CD14-positive monocyte (primary cell): ENCODE results near the gene DTX4. TPM values are rescaled to one million over a fixed set of nuclear protein-coding genes. Genes with fewer than 3 reads are reported as not detected.
A peak's percentile ranks its signal among the peaks of the same experiment; 100 is the strongest.

Experiments used
- DNase-seq, 3 donors: peaks; one replicate each; pipeline ENCODE4 v3.0.0-alpha.2; 2011 to 2022
- H2AFZ ChIP-seq: 2 replicates; pipeline ENCODE4 v1.6.0; 2012; ENCODE audit warnings: mild to moderate bottlenecking, low read depth, low read length, inconsistent platforms; ENCODE audit not compliant: insufficient read depth, poor library complexity, severe bottlenecking
- H3K27ac ChIP-seq, 2 donors: 1 replicate in 1 of 2; 2 replicates in 1 of 2; pipeline ENCODE4 v1.5.1; 2012 to 2013; ENCODE audit warnings: low read length in 2 of 2, control low read depth in 1 of 2, inconsistent platforms in 1 of 2, low read depth in 1 of 2, mild to moderate bottlenecking in 1 of 2
- H3K27me3 ChIP-seq, 2 donors: one replicate each; pipeline versions ENCODE4 v1.6.0 to v1.6.1; 2011 to 2013; ENCODE audit warnings: low read length in 2 of 2; ENCODE audit not compliant: control insufficient read depth in 2 of 2, insufficient read depth in 2 of 2
- H3K36me3 ChIP-seq, 2 donors: replicated peaks in 1 of 2; 1 replicate in 1 of 2; 2 replicates in 1 of 2; pipeline versions ENCODE4 v1.5.1 to v1.6.1; 2012 to 2013; ENCODE audit warnings: low read length in 2 of 2, control low read depth in 1 of 2, inconsistent platforms in 1 of 2, mild to moderate bottlenecking in 1 of 2; ENCODE audit not compliant: insufficient read depth in 2 of 2, control insufficient read depth in 1 of 2
- H3K4me1 ChIP-seq, 2 donors: 1 replicate in 1 of 2; 2 replicates in 1 of 2; pipeline versions ENCODE4 v1.5.1 to v1.6.1; 2012 to 2013; ENCODE audit warnings: low read length in 2 of 2, control low read depth in 1 of 2, inconsistent platforms in 1 of 2, mild to moderate bottlenecking in 1 of 2, moderate library complexity in 1 of 2; ENCODE audit not compliant: insufficient read depth in 2 of 2, control insufficient read depth in 1 of 2
- H3K4me2 ChIP-seq: replicated peaks from 2 replicates; pipeline ENCODE3; 2012; ENCODE audit warnings: low read length, moderate library complexity, mild to moderate bottlenecking; ENCODE audit not compliant: poor library complexity, severe bottlenecking; ENCODE audit errors: extremely low read depth
- H3K4me3 ChIP-seq, 3 experiments: fragments of 200-600 bp in 1 of 3; sonication (generic) in 1 of 3; replicated peaks in 1 of 3; 1 replicate in 2 of 3; 2 replicates in 1 of 3; pipeline ENCODE4 v1.5.1; 2011 to 2013; ENCODE audit warnings: low read length in 3 of 3, mild to moderate bottlenecking in 3 of 3, control low read depth in 2 of 3, low read depth in 2 of 3, inconsistent platforms in 1 of 3, moderate library complexity in 1 of 3
- H3K79me2 ChIP-seq: 2 replicates; pipeline ENCODE4 v1.6.0; 2012; ENCODE audit warnings: mild to moderate bottlenecking, control low read depth, inconsistent platforms, low read length, moderate library complexity; ENCODE audit not compliant: insufficient read depth
- H3K9ac ChIP-seq: 2 replicates; pipeline ENCODE4 v1.6.0; 2017; ENCODE audit warnings: low read length, mild to moderate bottlenecking; ENCODE audit not compliant: insufficient read depth, poor library complexity, severe bottlenecking
- H3K9me3 ChIP-seq, 2 donors: replicated peaks in 1 of 2; 1 replicate in 1 of 2; 2 replicates in 1 of 2; pipeline versions ENCODE4 v1.5.1 to v1.6.1; 2012 to 2013; ENCODE audit warnings: low read length in 2 of 2, control low read depth in 1 of 2; ENCODE audit not compliant: control insufficient read depth in 1 of 2, insufficient read depth in 1 of 2
- H4K20me1 ChIP-seq: 2 replicates; pipeline ENCODE4 v1.6.0; 2012; ENCODE audit warnings: mild to moderate bottlenecking, low read length, control low read depth, moderate library complexity; ENCODE audit not compliant: insufficient read depth
- H3K27ac Mint-ChIP-seq, 7 donors: one replicate each; pipeline ENCODE4 v1.8.0; 2020; ENCODE audit warnings: mild to moderate bottlenecking in 7 of 7, mixed read lengths in 7 of 7, moderate library complexity in 6 of 7, inconsistent platforms in 2 of 7
- H3K27me3 Mint-ChIP-seq, 3 donors: one replicate each; pipeline ENCODE4 v1.8.0; 2021 to 2022; ENCODE audit warnings: low read depth in 3 of 3, mild to moderate bottlenecking in 3 of 3, mixed read lengths in 3 of 3, moderate library complexity in 3 of 3, inconsistent platforms in 1 of 3
- H3K36me3 Mint-ChIP-seq, 2 donors: one replicate each; pipeline ENCODE4 v1.8.0; 2020; ENCODE audit warnings: mixed read lengths in 2 of 2, inconsistent platforms in 1 of 2, mild to moderate bottlenecking in 1 of 2
- H3K4me1 Mint-ChIP-seq: one replicate; pipeline ENCODE4 v1.8.0; 2020; ENCODE audit warnings: mild to moderate bottlenecking, mixed read lengths
- H3K4me3 Mint-ChIP-seq, 2 donors: one replicate each; pipeline ENCODE4 v1.8.0; 2020; ENCODE audit warnings: mild to moderate bottlenecking in 2 of 2, mixed read lengths in 2 of 2, moderate library complexity in 1 of 2
- H3K9me3 Mint-ChIP-seq, 7 donors: one replicate each; pipeline ENCODE4 v1.8.0; 2020 to 2022; ENCODE audit warnings: mixed read lengths in 7 of 7, mild to moderate bottlenecking in 6 of 7, moderate library complexity in 6 of 7, inconsistent platforms in 2 of 7
- CTCF ChIP-seq: fragments of 200-600 bp; IDR thresholded peaks from one replicate; pipeline ENCODE4 v1.8.0; 2022; ENCODE audit warnings: antibody characterized with exemption, mild to moderate bottlenecking
- WGBS: methylation state at CpG from one replicate; pipeline ENCODE4 v1.1.5; 2013; ENCODE audit warnings: missing lambda C conversion rate; ENCODE audit not compliant: insufficient coverage; 5-methylcytosine and 5-hydroxymethylcytosine counted together
- intact Hi-C, 2 donors: fragments of 100-400 bp; cut with micrococcal nuclease; formaldehyde crosslinking; loops; one replicate each; pipeline versions ENCODE4 v1.15.0 to v1.15.1; 2023
- polyA plus RNA-seq, 3 donors: library from polyadenylated mRNA; depleted of rRNA in 1 of 3; unstranded in 2 of 3; stranded (reverse) in 1 of 3; fragments of 300-500 nt in 2 of 3; fragments of >200 nt in 1 of 3; fragmentation: Illumina TruSeq in 2 of 3; gene quantifications; 1 replicate in 2 of 3; 2 replicates in 1 of 3; pipeline ENCODE4 v1.2.3, GENCODE V29; 2012 to 2021

DTX4 gene
- polyA plus RNA-seq, 3 donors: 0.96 to 1.9 (median 1.1) TPM

GRCh38 chr11:59182457-59183151 lies 10.7 kb downstream of the DTX4 start:
- Histone ChIP-seq H2AFZ (no peak overlapping the region), H4K20me1 (peaks cover 6% of the 10 kb centered on the region), H3K9ac (no peak overlapping the region), H3K4me1 (peaks cover 3% of the 10 kb centered on the region in 2 donors), H3K27ac (no peak overlapping the region), H3K4me3 (no peak overlapping the region), H3K79me2 (no peaks in the 10 kb centered on the region), H3K36me3 (peaks cover 0 to 31% of the 10 kb centered on the region in 2 donors), H3K9me3 (peaks cover 0 to 4% of the 10 kb centered on the region in 2 donors), H3K27me3 (no peaks in the 10 kb centered on the region), H3K4me2 (no peak overlapping the region)
- no peak for DNase-seq
- H3K4me3 Mint-ChIP-seq: no peak overlapping the region
- H3K9me3 Mint-ChIP-seq: peaks cover 5 to 12% (median 8%) of the 10 kb centered on the region in 7 donors
- H3K36me3 Mint-ChIP-seq: peaks cover 22 to 51% of the 10 kb centered on the region in 2 donors
- intact Hi-C loops: no loop called here
- peak; percentile 22 for TF ChIP-seq CTCF
- no peak overlapping the region for H3K27ac Mint-ChIP-seq
- H3K4me1 Mint-ChIP-seq: peaks cover 2% of the 10 kb centered on the region
- WGBS: 100% methylated on average over 3 of the region's 4 CpGs
- peaks cover 3 to 4% (median 3%) of the 10 kb centered on the region in 3 donors for H3K27me3 Mint-ChIP-seq

GRCh38 chr11:59183771-59184170 lies 11.8 kb downstream of the DTX4 start:
- H3K4me1 Mint-ChIP-seq: peaks cover 10% of the 10 kb centered on the region
- Histone ChIP-seq H3K27ac (no peak overlapping the region), H3K4me2 (no peak overlapping the region), H3K27me3 (no peaks in the 10 kb centered on the region), H3K9me3 (peaks cover 0 to 4% of the 10 kb centered on the region in 2 donors), H3K4me1 (peaks cover 8% of the 10 kb centered on the region in 2 donors), H4K20me1 (peaks cover 10% of the 10 kb centered on the region), H3K36me3 (peaks cover 0 to 35% of the 10 kb centered on the region in 2 donors), H3K4me3 (no peak overlapping the region), H3K9ac (no peak overlapping the region), H3K79me2 (no peaks in the 10 kb centered on the region), H2AFZ (no peak overlapping the region)
- peaks cover 5 to 11% (median 7%) of the 10 kb centered on the region in 7 donors for H3K9me3 Mint-ChIP-seq
- peaks cover 2 to 7% (median 3%) of the 10 kb centered on the region in 3 donors for H3K27me3 Mint-ChIP-seq
- peak overlapping the region in 1 of 7 donors; percentile 75 for H3K27ac Mint-ChIP-seq
- H3K36me3 Mint-ChIP-seq: peaks cover 21 to 49% of the 10 kb centered on the region in 2 donors
- no peak for DNase-seq
- no peak overlapping the region for H3K4me3 Mint-ChIP-seq
- intact Hi-C loops: no loop called here
- no CpG with 5 or more reads among the region's 1 CpG for WGBS
- no peak for TF ChIP-seq CTCF
